GM19099 (cell line): ENCODE data around the gene LMAN2.

Experiments used
- POLR2A ChIP-seq: IDR thresholded peaks from 3 replicates; pipeline ENCODE4 v1.6.1; 2011; ENCODE audit warnings: low read depth; ENCODE audit not compliant: insufficient read length; ENCODE audit errors: extremely low read depth

The LMAN2 gene

GRCh38 chr5:177314376-177315342 is 36.8 kb downstream of the LMAN2 start:
- TF ChIP-seq POLR2A, result no peak

DNA sequence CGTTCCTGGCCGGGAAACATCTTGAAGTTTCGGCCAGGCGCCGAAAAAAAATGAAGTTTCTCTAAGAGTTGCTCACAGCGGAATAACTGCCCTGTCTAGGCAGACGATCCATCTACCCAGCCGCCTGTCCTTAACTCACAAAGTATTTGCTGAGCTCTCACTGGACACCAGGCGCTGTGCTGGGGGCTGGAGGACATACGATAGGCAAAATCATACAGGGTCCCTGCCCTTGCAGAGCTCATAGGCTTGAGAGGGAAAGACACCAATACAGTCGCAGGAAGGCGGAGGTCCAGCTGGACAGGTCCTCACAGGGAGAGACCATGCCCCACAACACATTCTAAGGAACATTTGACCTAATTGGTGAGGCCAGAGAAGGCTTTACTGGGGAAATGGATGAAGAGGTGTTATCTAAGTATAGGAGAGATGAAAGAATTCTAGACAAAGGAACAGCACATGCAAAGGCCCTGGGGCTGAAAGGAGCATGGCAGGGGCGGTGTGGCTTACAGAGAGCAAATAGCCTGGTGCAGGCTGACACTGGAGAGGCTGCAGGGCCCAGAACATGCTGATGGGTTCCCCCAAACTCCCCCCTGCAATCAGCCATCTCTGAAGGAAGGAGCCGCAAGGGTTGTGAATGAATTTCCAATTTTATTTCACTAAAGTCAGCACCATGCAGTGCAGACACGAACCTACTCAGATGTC is 37.8 kb downstream of the LMAN2 start:
- no peak for TF ChIP-seq POLR2A

DNA sequence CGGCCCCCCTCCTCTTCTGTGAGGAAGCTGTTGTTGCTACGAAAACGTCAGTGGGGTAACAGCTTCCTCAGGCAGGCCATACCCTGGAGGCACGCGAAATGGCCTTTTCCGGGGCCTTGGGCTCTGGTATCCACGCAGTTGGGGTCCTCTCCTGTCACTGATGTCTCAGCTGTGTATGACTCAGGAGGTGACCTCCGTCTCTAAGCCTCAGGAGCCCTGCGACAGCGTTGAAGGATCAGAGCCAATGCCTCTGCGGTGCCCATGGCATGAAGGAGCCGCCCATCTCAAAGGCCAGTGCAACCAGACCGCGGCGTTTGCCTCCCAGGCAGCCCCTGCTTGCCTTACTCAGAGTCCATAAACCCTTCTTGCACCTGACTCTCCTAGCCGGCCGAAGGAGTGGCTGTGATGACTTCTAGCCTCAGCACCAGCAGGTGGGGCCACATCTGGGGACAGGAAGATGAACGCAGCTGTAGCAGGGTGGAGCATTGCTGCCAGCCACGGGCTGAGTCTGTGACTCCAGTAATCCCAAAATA is 38.8 kb downstream of the LMAN2 start:
- no peak for TF ChIP-seq POLR2A

- TF ChIP-seq POLR2A, result peak; percentile 58
Measured at GRCh38 chr5:177311723-177312648, 39.5 kb downstream of the LMAN2 start, which contains the start of gene MXD3. MXD3 (minus strand) TSS chr5:177311898; CDS start chr5:177311830, 68 bp downstream.

- peak; percentile 12 for TF ChIP-seq POLR2A
Measured at GRCh38 chr5:177311392-177311722, 40.1 kb downstream of the LMAN2 start.

GRCh38 chr5:177310757-177311391 is 40.6 kb downstream of the LMAN2 start:
- peak; percentile 57 for TF ChIP-seq POLR2A

DNA sequence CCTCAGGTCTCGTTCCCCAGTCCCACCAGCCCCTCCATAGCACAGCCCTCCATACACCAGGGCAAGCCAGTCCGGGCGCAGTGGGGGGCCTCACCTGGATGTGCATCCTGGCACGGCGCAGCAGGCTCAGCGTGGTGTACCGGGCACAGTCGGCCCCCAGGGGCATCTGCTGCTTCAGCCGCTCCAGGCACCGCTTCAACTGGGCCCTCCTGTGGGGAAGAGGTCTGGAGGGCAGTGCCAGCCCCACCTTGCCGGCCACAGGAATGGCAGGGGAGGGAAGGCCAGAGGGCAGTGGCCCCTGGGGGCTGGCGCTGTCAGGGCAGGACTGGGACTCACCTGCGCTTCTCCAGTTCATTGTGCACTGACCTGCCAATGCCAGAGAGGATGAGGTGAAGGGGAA is 41.1 kb downstream of the LMAN2 start:
- no peak for TF ChIP-seq POLR2A

DNA sequence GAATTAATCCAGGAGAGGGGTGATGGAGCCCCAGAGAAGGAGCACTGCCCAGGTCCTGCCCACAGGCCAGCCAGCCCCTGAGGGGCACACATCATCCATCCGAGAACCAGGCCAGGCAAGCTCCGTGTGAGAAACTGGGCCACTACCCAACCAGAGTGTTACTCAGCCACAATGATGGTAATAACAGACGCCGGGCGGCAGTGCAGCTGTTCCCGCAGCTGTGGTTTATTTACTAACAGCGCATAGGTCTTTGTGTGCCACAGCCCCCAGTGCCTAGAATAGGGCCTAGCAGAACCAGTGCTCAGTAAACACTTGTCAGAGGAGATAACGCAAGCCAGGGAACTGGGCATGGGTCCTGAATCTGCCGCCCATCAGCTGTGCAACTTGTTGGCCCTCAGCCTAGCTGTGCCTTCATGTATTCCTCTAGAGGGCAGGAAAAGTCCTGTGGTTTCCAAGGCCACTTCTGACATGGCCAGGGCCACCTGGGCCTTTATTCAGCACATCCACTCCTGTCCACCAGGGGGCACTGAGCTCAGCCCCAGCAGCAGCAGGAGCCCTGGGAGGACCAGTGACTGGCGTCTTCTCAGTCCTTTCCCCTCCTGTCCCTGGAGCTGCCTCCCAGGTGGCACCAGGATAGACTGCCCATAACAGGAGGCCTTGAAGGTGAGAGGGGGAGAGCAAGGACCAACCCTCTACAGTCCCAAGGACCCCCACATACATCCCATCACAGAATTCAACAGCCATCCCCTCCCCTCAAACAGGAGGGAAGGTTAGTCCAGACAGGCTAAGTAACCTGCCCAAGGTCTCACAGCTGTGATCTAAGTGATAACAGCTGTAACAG is 41.9 kb downstream of the LMAN2 start:
- TF ChIP-seq POLR2A, result no peak

DNA sequence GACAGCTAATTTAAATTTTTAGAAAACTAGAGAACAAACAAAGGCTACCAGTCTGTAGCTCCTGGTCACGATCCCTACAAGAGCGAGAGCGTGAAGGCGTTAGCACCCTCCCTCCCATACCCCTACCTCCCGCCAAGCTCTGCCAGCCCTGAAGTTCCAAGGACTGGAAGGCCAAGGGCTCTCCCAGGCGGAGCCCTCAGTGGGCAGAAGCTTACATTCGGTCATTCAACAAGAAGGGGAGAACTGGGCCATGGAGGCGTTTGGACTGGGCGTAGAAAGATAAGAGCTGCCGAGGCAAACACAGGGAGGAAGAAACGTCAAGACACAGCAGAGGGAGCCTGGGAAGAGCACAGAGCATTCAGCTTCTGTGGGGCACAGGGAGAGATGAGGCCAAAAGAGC is 42.7 kb downstream of the LMAN2 start:
- TF ChIP-seq POLR2A, result no peak

- TF ChIP-seq POLR2A, result no peak
Measured at GRCh38 chr5:177307544-177308363, 43.7 kb downstream of the LMAN2 start.

GRCh38 chr5:177306674-177307543 is 44.6 kb downstream of the LMAN2 start:
- TF ChIP-seq POLR2A, result no peak
